GM06990 (cell line): Measurements from ENCODE around the gene WDR7.

Source experiments
- DNase-seq: peaks from one replicate; pipeline ENCODE4 v3.0.0-alpha.2; 2011; ENCODE audit not compliant: insufficient read length; ENCODE audit errors: extremely low read depth
- H3K27me3 ChIP-seq: replicated peaks from 2 replicates; pipeline ENCODE4 v1.6.0; 2011; ENCODE audit warnings: low read length; ENCODE audit not compliant: control insufficient read depth, insufficient read depth
- H3K36me3 ChIP-seq: 2 replicates; pipeline ENCODE4 v1.5.1; 2011; ENCODE audit warnings: low read length; ENCODE audit not compliant: control insufficient read depth, insufficient read depth
- H3K4me3 ChIP-seq: replicated peaks from 2 replicates; pipeline ENCODE4 v1.5.1; 2011; ENCODE audit warnings: low read depth, mild to moderate bottlenecking, control low read depth, low read length
- TF ChIP-seq, protein P1 (sequence below): IDR thresholded peaks from 2 replicates; pipeline ENCODE4 v1.5.1; 2011; ENCODE audit warnings: low read length, control low read depth, mild to moderate bottlenecking, inconsistent platforms; ENCODE audit not compliant: insufficient read depth, poor library complexity, severe bottlenecking

Gene WDR7

DNA sequence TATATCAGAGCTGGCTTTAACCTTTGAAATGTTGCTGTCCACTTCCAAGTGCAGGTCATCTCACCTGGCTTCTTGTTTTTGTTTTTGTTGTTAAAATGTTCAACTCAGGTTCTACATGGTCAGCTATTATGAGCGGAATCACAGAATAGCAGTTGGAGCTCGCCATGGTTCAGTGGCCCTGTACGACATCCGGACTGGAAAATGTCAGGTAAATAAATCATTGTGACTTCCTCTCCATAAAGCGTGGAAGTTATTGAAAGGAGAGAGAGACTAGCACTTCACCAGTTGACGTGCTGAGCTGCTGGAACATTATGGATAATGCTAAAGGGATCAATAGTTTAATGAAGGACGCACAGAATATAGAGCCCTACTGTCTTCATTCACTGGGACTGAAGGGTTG lies 311.2 kb downstream of the WDR7 start:
- Histone ChIP-seq H3K27me3 (no peaks in the 10 kb centered on the region), H3K4me3 (no peak overlapping the region), H3K36me3 (no peaks in the 10 kb centered on the region; the same call in 1 of the 2 replicates)
- no peak for DNase-seq
- TF ChIP-seq, protein P1, sequence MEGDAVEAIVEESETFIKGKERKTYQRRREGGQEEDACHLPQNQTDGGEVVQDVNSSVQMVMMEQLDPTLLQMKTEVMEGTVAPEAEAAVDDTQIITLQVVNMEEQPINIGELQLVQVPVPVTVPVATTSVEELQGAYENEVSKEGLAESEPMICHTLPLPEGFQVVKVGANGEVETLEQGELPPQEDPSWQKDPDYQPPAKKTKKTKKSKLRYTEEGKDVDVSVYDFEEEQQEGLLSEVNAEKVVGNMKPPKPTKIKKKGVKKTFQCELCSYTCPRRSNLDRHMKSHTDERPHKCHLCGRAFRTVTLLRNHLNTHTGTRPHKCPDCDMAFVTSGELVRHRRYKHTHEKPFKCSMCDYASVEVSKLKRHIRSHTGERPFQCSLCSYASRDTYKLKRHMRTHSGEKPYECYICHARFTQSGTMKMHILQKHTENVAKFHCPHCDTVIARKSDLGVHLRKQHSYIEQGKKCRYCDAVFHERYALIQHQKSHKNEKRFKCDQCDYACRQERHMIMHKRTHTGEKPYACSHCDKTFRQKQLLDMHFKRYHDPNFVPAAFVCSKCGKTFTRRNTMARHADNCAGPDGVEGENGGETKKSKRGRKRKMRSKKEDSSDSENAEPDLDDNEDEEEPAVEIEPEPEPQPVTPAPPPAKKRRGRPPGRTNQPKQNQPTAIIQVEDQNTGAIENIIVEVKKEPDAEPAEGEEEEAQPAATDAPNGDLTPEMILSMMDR, result no peak

DNA sequence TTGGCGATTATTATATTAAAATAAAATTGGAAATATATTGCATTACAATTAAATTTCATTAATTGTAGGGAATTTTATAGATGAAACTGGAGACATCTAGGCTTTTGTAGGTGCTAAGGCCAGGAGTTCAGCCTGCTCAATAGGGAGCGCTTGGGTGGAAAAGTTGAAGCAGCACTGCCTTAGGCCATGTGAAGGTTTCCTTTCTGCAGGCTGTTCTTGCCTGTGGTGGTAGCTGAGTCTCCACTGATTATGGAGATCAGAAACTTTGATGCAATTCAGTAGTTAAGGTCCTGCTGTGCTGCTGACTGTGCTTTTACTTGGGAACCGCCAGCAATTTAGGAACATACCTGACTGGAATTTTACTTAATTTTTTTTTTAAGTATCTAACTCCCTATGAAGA lies 315.9 kb downstream of the WDR7 start:
- Histone ChIP-seq H3K36me3 (no peaks in the 10 kb centered on the region; the same call in 1 of the 2 replicates), H3K4me3 (no peak overlapping the region), H3K27me3 (no peaks in the 10 kb centered on the region)
- no peak for DNase-seq
- TF ChIP-seq, protein P1, result no peak

DNA sequence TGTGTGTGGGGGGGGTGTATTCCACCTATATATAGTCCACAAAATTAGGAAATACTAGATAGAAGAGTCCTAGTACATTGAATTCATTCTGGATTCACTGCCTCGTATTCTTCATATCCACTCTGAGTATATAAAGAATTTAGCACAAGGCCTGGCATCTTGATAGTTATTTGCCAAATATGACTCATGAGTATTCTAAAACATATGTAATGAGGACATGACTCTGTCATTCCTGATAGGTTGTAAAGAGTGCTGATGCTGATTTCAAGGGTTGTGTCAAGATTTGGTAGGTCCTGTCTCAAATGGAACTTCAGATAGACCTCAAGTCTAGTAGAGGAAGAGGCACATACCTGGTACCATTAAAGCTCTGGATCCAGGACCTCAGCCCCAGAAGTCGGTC lies 322.3 kb downstream of the WDR7 start:
- no peak overlapping the region for H3K4me3 ChIP-seq
- H3K36me3 ChIP-seq, result no peaks in the 10 kb centered on the region
- DNase-seq, result no peak
- TF ChIP-seq, protein P1, result no peak
- no peaks in the 10 kb centered on the region for H3K27me3 ChIP-seq

DNA sequence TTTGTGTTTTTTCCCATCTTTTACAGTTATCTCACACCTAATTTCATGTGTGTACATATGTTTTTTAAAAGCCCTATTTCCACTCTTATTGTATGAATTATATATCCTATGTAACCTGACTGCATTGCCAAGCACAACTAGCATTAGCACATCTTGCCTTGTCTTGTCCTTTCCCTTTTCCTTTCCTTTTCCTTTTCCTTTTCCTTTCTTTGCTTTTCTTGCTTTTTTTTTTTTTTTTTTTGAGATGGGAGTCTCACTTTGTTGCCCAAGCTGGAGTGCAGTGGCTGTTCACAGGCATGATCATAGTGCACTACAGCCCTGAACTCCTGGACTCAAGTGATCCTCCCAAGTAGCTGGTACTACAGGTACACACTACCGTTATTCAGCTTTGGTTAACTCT lies 323.0 kb downstream of the WDR7 start:
- H3K27me3 ChIP-seq, result no peaks in the 10 kb centered on the region
- TF ChIP-seq, protein P1, result no peak
- no peak overlapping the region for H3K4me3 ChIP-seq
- H3K36me3 ChIP-seq, result no peaks in the 10 kb centered on the region
- DNase-seq, result no peak

DNA sequence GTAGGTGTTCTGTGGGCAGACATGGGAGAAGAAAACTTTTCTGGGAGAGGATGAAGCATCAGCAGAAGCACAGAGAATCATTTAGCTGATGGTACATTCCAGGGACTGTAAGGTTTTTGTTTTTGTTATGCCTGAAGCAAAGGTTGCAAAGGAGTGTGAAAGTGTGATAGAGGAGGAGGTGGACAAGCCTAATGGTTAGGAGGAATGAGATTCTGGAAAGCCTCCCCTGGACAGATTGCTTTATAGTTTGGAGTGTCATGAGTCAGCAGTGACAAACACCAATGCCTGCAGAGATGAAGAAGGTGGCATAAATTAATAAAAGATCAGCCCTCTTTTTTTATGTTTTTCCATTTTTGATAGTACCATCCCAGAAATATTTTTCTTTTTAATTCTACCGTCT lies 324.1 kb downstream of the WDR7 start:
- TF ChIP-seq, protein P1, result no peak
- H3K4me3 ChIP-seq, result no peak overlapping the region
- DNase-seq, result no peak
- no peaks in the 10 kb centered on the region for H3K27me3 ChIP-seq
- H3K36me3 ChIP-seq, result no peaks in the 10 kb centered on the region

DNA sequence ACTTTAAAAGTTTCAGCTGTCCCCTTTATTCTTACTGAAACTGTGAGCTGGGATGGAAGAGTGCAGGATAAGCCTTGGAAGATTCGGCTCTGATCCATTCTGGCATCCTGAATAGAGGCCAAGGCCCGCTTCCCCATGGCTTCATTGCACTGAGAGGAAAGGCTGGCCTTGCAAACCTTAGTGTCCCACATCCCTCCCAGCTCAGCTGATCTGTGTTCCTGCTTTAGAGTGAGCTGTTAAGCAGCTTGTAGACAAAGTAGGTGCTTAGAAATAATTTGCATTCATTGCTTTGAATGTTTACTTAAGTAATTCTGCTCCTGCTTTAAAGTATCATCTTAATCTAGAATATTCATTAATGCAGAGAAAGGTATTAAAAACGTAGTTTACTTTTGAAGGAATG lies 326.1 kb downstream of the WDR7 start:
- TF ChIP-seq, protein P1, result no peak
- no peak overlapping the region for H3K4me3 ChIP-seq
- H3K36me3 ChIP-seq, result no peaks in the 10 kb centered on the region
- no peak for DNase-seq
- no peaks in the 10 kb centered on the region for H3K27me3 ChIP-seq
